ENCODE data around the gene MYCBPAP.

The MYCBPAP gene

GRCh38 chr17:50546701-50547034 lies 38.4 kb downstream of the MYCBPAP start:
- TF ChIP-seq CTCF (conservative IDR thresholded peaks at IDR 0.05; ENCODE audit: control insufficient read depth, insufficient read depth, low read depth, low read length): no peak
- DNase-seq (ENCODE audit: low read depth): no peak
- no peak overlapping the region for H3K4me3 ChIP-seq (ENCODE audit: control insufficient read depth, low read depth, low read length)

- H3K4me3 ChIP-seq (ENCODE audit: control insufficient read depth, low read depth, low read length): peak within 1 kb of the TSS; percentile 61
- DNase-seq (ENCODE audit: low read depth): peak; percentile 84
- peak; percentile 89 for TF ChIP-seq CTCF (conservative IDR thresholded peaks at IDR 0.05; ENCODE audit: control insufficient read depth, insufficient read depth, low read depth, low read length)
Measured at GRCh38 chr17:50547035-50547735, 38.9 kb downstream of the MYCBPAP start, which contains the start of gene SPATA20. TSS of gene SPATA20 (plus strand) at chr17:50547174. CDS start at chr17:50547209, 35 bp downstream.

- no peak for DNase-seq (ENCODE audit: low read depth)
- H3K4me3 ChIP-seq (ENCODE audit: control insufficient read depth, low read depth, low read length): peak overlapping the region; percentile 61
- TF ChIP-seq CTCF (conservative IDR thresholded peaks at IDR 0.05; ENCODE audit: control insufficient read depth, insufficient read depth, low read depth, low read length): no peak
Measured at GRCh38 chr17:50547736-50548083, 39.5 kb downstream of the MYCBPAP start.

- TF ChIP-seq CTCF (conservative IDR thresholded peaks at IDR 0.05; ENCODE audit: control insufficient read depth, insufficient read depth, low read depth, low read length): no peak
- H3K4me3 ChIP-seq (ENCODE audit: control insufficient read depth, low read depth, low read length): no peak overlapping the region
- no peak for DNase-seq (ENCODE audit: low read depth)
Measured at GRCh38 chr17:50548831-50549230, 40.6 kb downstream of the MYCBPAP start.

GRCh38 chr17:50549256-50549941 lies 41.2 kb downstream of the MYCBPAP start:
- no peak for DNase-seq (ENCODE audit: low read depth)
- no peak overlapping the region for H3K4me3 ChIP-seq (ENCODE audit: control insufficient read depth, low read depth, low read length)
- no peak for TF ChIP-seq CTCF (conservative IDR thresholded peaks at IDR 0.05; ENCODE audit: control insufficient read depth, insufficient read depth, low read depth, low read length)

GRCh38 chr17:50549969-50550368 lies 41.7 kb downstream of the MYCBPAP start:
- DNase-seq (ENCODE audit: low read depth): no peak
- no peak overlapping the region for H3K4me3 ChIP-seq (ENCODE audit: control insufficient read depth, low read depth, low read length)
- TF ChIP-seq CTCF (conservative IDR thresholded peaks at IDR 0.05; ENCODE audit: control insufficient read depth, insufficient read depth, low read depth, low read length): no peak

Data from fibroblast of mammary gland (primary cell).